Transverse colon (tissue), 4 donors: Measurements from ENCODE around the gene RASGEF1C. TPM values are rescaled to one million over a fixed set of nuclear protein-coding genes. Genes with fewer than 3 reads are reported as not detected.
A peak's percentile ranks its signal among the peaks of the same experiment; 100 is the strongest.

Source experiments
- DNase-seq: peaks from one replicate; pipeline ENCODE4 v3.0.0-alpha.2; 2019
- H3K27ac ChIP-seq, 4 donors: fragments of 200-600 bp; sonication (generic); 2 replicates each; pipeline ENCODE4 v1.5.1; 2016 to 2018; ENCODE audit warnings: inconsistent platforms in 4 of 4
- H3K27me3 ChIP-seq: fragments of 200-600 bp; sonication (generic); 2 replicates; pipeline ENCODE4 v1.5.1; 2017; ENCODE audit warnings: inconsistent platforms
- H3K36me3 ChIP-seq, 4 donors: fragments of 200-600 bp; sonication (generic); 2 replicates each; pipeline ENCODE4 v1.5.1; 2017 to 2019; ENCODE audit warnings: inconsistent platforms in 4 of 4
- H3K4me1 ChIP-seq, 4 donors: fragments of 200-600 bp; sonication (generic); 2 replicates each; pipeline ENCODE4 v1.5.1; 2017 to 2020; ENCODE audit warnings: inconsistent platforms in 4 of 4
- H3K4me3 ChIP-seq, 4 donors: fragments of 200-600 bp; sonication (generic); 1 replicate in 1 of 4; 2 replicates in 3 of 4; pipeline versions ENCODE4 v1.5.1 to v1.6.1; 2017 to 2019; ENCODE audit warnings: inconsistent platforms in 4 of 4
- H3K9me3 ChIP-seq, 2 donors: fragments of 200-600 bp; sonication (generic); 2 replicates each; pipeline ENCODE4 v1.5.1; 2017 to 2019; ENCODE audit warnings: inconsistent platforms in 2 of 2
- EP300 ChIP-seq: sonication (generic); formaldehyde crosslinking; IDR thresholded peaks from one replicate; pipeline ENCODE4 v1.6.1; 2017; ENCODE audit warnings: antibody characterized with exemption, low read depth
- POLR2A ChIP-seq: fragments of 450-650 bp; IDR thresholded peaks from one replicate; pipeline ENCODE4 v1.6.1; 2016; ENCODE audit warnings: antibody characterized with exemption, mild to moderate bottlenecking, moderate library complexity
- POLR2AphosphoS5 ChIP-seq, 3 donors: sonication (generic); formaldehyde crosslinking; IDR thresholded peaks; one replicate each; pipeline ENCODE4 v1.6.1; 2016; ENCODE audit warnings: antibody characterized with exemption in 3 of 3
- WGBS, 2 donors: methylation state at CpG; one replicate each; pipeline ENCODE4 v1.1.5; 2018; ENCODE audit warnings: low coverage in 1 of 2; 5-methylcytosine and 5-hydroxymethylcytosine counted together
- in situ Hi-C, 4 donors: fragments of 200-750 bp; cut with MboI; loops; one replicate each; pipeline versions ENCODE4 v1.15.0 to v1.15.1; 2017; ENCODE audit warnings: low sequenced_read_pairs in 3 of 4, low pct_ligation_motif_present in 1 of 4, low pct_unique_long_range_greater_than_20kb in 1 of 4
- intact Hi-C: fragments of 100-400 bp; cut with DNase I; formaldehyde crosslinking; loops from one replicate; pipeline ENCODE4 v1.15.1; 2023; ENCODE audit warnings: low total_unique reads
- total RNA-seq, 4 donors: library from RNA; depleted of rRNA; stranded (reverse); fragments of >200 nt; gene quantifications; one replicate each; pipeline ENCODE4 v1.1.0, GENCODE V29; 2016
- TF ChIP-seq, protein P1 (sequence below), 5 experiments: fragments of 200-600 bp in 3 of 5; fragments of 450-650 bp in 2 of 5; sonication (generic) in 3 of 5; IDR thresholded peaks; 1 replicate in 2 of 5; 2 replicates in 3 of 5; pipeline ENCODE4 v1.5.1; 2016 to 2017; ENCODE audit warnings: antibody characterized with exemption in 5 of 5, inconsistent platforms in 3 of 5, mild to moderate bottlenecking in 2 of 5, moderate library complexity in 1 of 5

RASGEF1C gene
- total RNA-seq: 1 to 10 TPM in 1 of 4 donors, under 1 TPM in 1, not detected in 2; 0.14 to 3.0 TPM

- DNase-seq: peak; percentile 68
- H3K27ac ChIP-seq: no peak within 1 kb of the TSS
- no peak for TF ChIP-seq POLR2A
- TF ChIP-seq, protein P1, sequence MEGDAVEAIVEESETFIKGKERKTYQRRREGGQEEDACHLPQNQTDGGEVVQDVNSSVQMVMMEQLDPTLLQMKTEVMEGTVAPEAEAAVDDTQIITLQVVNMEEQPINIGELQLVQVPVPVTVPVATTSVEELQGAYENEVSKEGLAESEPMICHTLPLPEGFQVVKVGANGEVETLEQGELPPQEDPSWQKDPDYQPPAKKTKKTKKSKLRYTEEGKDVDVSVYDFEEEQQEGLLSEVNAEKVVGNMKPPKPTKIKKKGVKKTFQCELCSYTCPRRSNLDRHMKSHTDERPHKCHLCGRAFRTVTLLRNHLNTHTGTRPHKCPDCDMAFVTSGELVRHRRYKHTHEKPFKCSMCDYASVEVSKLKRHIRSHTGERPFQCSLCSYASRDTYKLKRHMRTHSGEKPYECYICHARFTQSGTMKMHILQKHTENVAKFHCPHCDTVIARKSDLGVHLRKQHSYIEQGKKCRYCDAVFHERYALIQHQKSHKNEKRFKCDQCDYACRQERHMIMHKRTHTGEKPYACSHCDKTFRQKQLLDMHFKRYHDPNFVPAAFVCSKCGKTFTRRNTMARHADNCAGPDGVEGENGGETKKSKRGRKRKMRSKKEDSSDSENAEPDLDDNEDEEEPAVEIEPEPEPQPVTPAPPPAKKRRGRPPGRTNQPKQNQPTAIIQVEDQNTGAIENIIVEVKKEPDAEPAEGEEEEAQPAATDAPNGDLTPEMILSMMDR (IDR thresholded peaks at IDR 0.05): peak in 3 of 5 experiments; percentile 12 to 22 (median 15)
- H3K27me3 ChIP-seq: peaks cover 30% of the 10 kb centered on the region
- H3K36me3 ChIP-seq: no peaks in the 10 kb centered on the region
- peaks cover 0 to 13% (median 7%) of the 10 kb centered on the region in 4 donors for H3K4me1 ChIP-seq
- 8% methylated on average over 19 of the region's 55 CpGs; no CpG with 5 or more reads in 1 of the 2 donors for WGBS, 2 donors
- in situ Hi-C loops: no loop called here
- intact Hi-C loops: no loop called here
- H3K9me3 ChIP-seq: no peaks in the 10 kb centered on the region
- peak within 1 kb of the TSS in 3 of 4 donors; percentile 29 to 57 (median 37) for H3K4me3 ChIP-seq
Measured at GRCh38 chr5:180209137-180209581, at the start of gene RASGEF1C. Gene RASGEF1C, minus strand, starts transcription at chr5:180209211. Its CDS starts 71,159 bp downstream, at chr5:180138052.

GRCh38 chr5:180253036-180253824, 44.2 kb upstream of the RASGEF1C start:
- H3K27me3 ChIP-seq: no peaks in the 10 kb centered on the region
- no peak overlapping the region for H3K27ac ChIP-seq
- intact Hi-C loops: no loop called here
- H3K4me1 ChIP-seq: no peaks in the 10 kb centered on the region
- TF ChIP-seq, protein P1 (IDR thresholded peaks at IDR 0.05): no peak
- TF ChIP-seq POLR2AphosphoS5 (IDR thresholded peaks at IDR 0.05): no peak
- TF ChIP-seq POLR2A: no peak
- TF ChIP-seq EP300: no peak
- H3K4me3 ChIP-seq: no peak overlapping the region
- H3K9me3 ChIP-seq: peaks cover 65 to 84% of the 10 kb centered on the region in 2 donors
- DNase-seq: no peak
- in situ Hi-C loops: no loop called here
- WGBS, 2 donors: 90 to 96% methylated on average over 10 to 24 of the region's 24 CpGs
- H3K36me3 ChIP-seq: peaks cover 0 to 86% (median 28%) of the 10 kb centered on the region in 4 donors

GRCh38 chr5:180251887-180252286, 42.9 kb upstream of the RASGEF1C start:
- in situ Hi-C loops: no loop called here
- Histone ChIP-seq H3K4me1 (no peaks in the 10 kb centered on the region), H3K27ac (no peak overlapping the region), H3K9me3 (peaks cover 56 to 72% of the 10 kb centered on the region in 2 donors), H3K27me3 (no peaks in the 10 kb centered on the region), H3K36me3 (peaks cover 0 to 86% (median 27%) of the 10 kb centered on the region in 4 donors), H3K4me3 (no peak overlapping the region)
- intact Hi-C loops: no loop called here
- TF ChIP-seq, protein P1 (IDR thresholded peaks at IDR 0.05): no peak
- TF ChIP-seq POLR2A (no peak), EP300 (no peak), POLR2AphosphoS5 (IDR thresholded peaks at IDR 0.05) (no peak)
- WGBS, 2 donors: 97% methylated on average over 7 of the region's 7 CpGs; no CpG with 5 or more reads in 1 of the 2 donors
- no peak for DNase-seq

GRCh38 chr5:180251141-180251540, 42.1 kb upstream of the RASGEF1C start:
- 90% methylated on average over 9 of the region's 9 CpGs; no CpG with 5 or more reads in 1 of the 2 donors for WGBS, 2 donors
- H3K27ac ChIP-seq: no peak overlapping the region
- DNase-seq: no peak
- no peak for TF ChIP-seq POLR2AphosphoS5 (IDR thresholded peaks at IDR 0.05)
- no peak for TF ChIP-seq POLR2A
- TF ChIP-seq, protein P1 (IDR thresholded peaks at IDR 0.05): no peak
- TF ChIP-seq EP300: no peak
- H3K4me3 ChIP-seq: no peak overlapping the region
- intact Hi-C loops: no loop called here
- peaks cover 49 to 72% of the 10 kb centered on the region in 2 donors for H3K9me3 ChIP-seq
- peaks cover 0 to 86% (median 23%) of the 10 kb centered on the region in 4 donors for H3K36me3 ChIP-seq
- H3K27me3 ChIP-seq: no peaks in the 10 kb centered on the region
- in situ Hi-C loops: no loop called here
- no peaks in the 10 kb centered on the region for H3K4me1 ChIP-seq
